ENCODE data around the gene GRIN2A. TPM values are rescaled to one million over a fixed set of nuclear protein-coding genes. Genes with fewer than 3 reads are reported as not detected.

The GRIN2A gene
- total and polyA plus RNA-seq, 4 experiments from 2014 or later, result not detected

- CTCF ChIA-PET (ENCODE audit: partially characterized antibody), result no interaction called here
- H3K4me3 Mint-ChIP-seq, result no peak overlapping the region
These were observed 67.8 kb downstream of the GRIN2A start for GRCh38 chr16:10114409-10114808.

GRCh38 chr16:10113248-10113647 lies 69.0 kb downstream of the GRIN2A start:
- Histone ChIP-seq H3K27me3 (ENCODE audit: insufficient read depth, low read length) (no peaks in the 10 kb centered on the region), H3K9me3 (ENCODE audit: control insufficient read depth in 1 of 2, low read length in 2 of 2) (no peaks in the 10 kb centered on the region), H3K4me3 (ENCODE audit: low read length in 2 of 2) (no peak overlapping the region), H3K4me1 (ENCODE audit: insufficient read depth, low read length) (no peaks in the 10 kb centered on the region), H3K27ac (ENCODE audit: low read depth, low read length) (no peak overlapping the region), H3K36me3 (ENCODE audit: insufficient read depth, low read length) (no peaks in the 10 kb centered on the region)
- H3K4me3 Mint-ChIP-seq, result peak overlapping the region in 1 of 8 donors; percentile 0
- peaks cover 0 to 6% (median under 1%) of the 10 kb centered on the region in 8 donors for H3K9me3 Mint-ChIP-seq
- intact Hi-C loops (cut with micrococcal nuclease), result no loop called here
- H3K27me3 Mint-ChIP-seq, result no peaks in the 10 kb centered on the region
- no peak overlapping the region for H3K27ac Mint-ChIP-seq
- DNase-seq, result no peak
- POLR2A ChIA-PET (ENCODE audit: partially characterized antibody), result no interaction called here
- CTCF ChIA-PET (ENCODE audit: partially characterized antibody), result no interaction called here
- no peaks in the 10 kb centered on the region for H3K4me1 Mint-ChIP-seq
- no peaks in the 10 kb centered on the region for H3K36me3 Mint-ChIP-seq

More at GRCh38 chr16:10114409-10114808, 67.8 kb downstream of the GRIN2A start:
- H3K27ac ChIP-seq (ENCODE audit: low read depth, low read length), result no peak overlapping the region
- Mint-ChIP-seq H3K27me3 (no peaks in the 10 kb centered on the region), H3K9me3 (peaks cover 0 to 8% (median 1%) of the 10 kb centered on the region in 8 donors), H3K36me3 (no peaks in the 10 kb centered on the region), H3K4me1 (no peaks in the 10 kb centered on the region), H3K27ac (no peak overlapping the region)
- H3K36me3 ChIP-seq (ENCODE audit: insufficient read depth, low read length), result no peaks in the 10 kb centered on the region
- POLR2A ChIA-PET (ENCODE audit: partially characterized antibody), result no interaction called here
- no peak for DNase-seq
- intact Hi-C loops (cut with micrococcal nuclease), result no loop called here
- no peak overlapping the region for H3K4me3 ChIP-seq (ENCODE audit: low read length in 2 of 2)
- no peaks in the 10 kb centered on the region for H3K27me3 ChIP-seq (ENCODE audit: insufficient read depth, low read length)
- H3K9me3 ChIP-seq (ENCODE audit: control insufficient read depth in 1 of 2, low read length in 2 of 2), result no peaks in the 10 kb centered on the region
- no peaks in the 10 kb centered on the region for H3K4me1 ChIP-seq (ENCODE audit: insufficient read depth, low read length)

GRCh38 chr16:10112021-10112420 lies 70.2 kb downstream of the GRIN2A start:
- no peaks in the 10 kb centered on the region for H3K27me3 Mint-ChIP-seq
- no peaks in the 10 kb centered on the region for H3K27me3 ChIP-seq (ENCODE audit: insufficient read depth, low read length)
- CTCF ChIA-PET (ENCODE audit: partially characterized antibody), result no interaction called here

GRCh38 chr16:10111156-10111761 lies 71.0 kb downstream of the GRIN2A start:
- Histone ChIP-seq H3K9me3 (ENCODE audit: control insufficient read depth in 1 of 2, low read length in 2 of 2) (no peaks in the 10 kb centered on the region), H3K4me1 (ENCODE audit: insufficient read depth, low read length) (no peaks in the 10 kb centered on the region), H3K27me3 (ENCODE audit: insufficient read depth, low read length) (no peaks in the 10 kb centered on the region), H3K27ac (ENCODE audit: low read depth, low read length) (no peak overlapping the region), H3K4me3 (ENCODE audit: low read length in 2 of 2) (no peak overlapping the region), H3K36me3 (ENCODE audit: insufficient read depth, low read length) (no peaks in the 10 kb centered on the region)
- no peaks in the 10 kb centered on the region for H3K4me1 Mint-ChIP-seq
- intact Hi-C loops (cut with micrococcal nuclease), result no loop called here
- peaks cover 0 to 6% (median 0%) of the 10 kb centered on the region in 8 donors for H3K9me3 Mint-ChIP-seq
- no peaks in the 10 kb centered on the region for H3K27me3 Mint-ChIP-seq
- no peak overlapping the region for H3K27ac Mint-ChIP-seq
- no peak for DNase-seq
- ChIA-PET CTCF (ENCODE audit: partially characterized antibody) (no interaction called here), POLR2A (ENCODE audit: partially characterized antibody) (no interaction called here)
- no peaks in the 10 kb centered on the region for H3K36me3 Mint-ChIP-seq
- H3K4me3 Mint-ChIP-seq, result no peak overlapping the region

More at GRCh38 chr16:10112021-10112420, 70.2 kb downstream of the GRIN2A start:
- no peak for DNase-seq
- H3K9me3 ChIP-seq (ENCODE audit: control insufficient read depth in 1 of 2, low read length in 2 of 2), result no peaks in the 10 kb centered on the region
- H3K27ac Mint-ChIP-seq, result no peak overlapping the region
- H3K36me3 ChIP-seq (ENCODE audit: insufficient read depth, low read length), result no peaks in the 10 kb centered on the region
- H3K9me3 Mint-ChIP-seq, result peaks cover 0 to 6% (median 0%) of the 10 kb centered on the region in 8 donors
- intact Hi-C loops (cut with micrococcal nuclease), result no loop called here
- no peak overlapping the region for H3K4me3 Mint-ChIP-seq
- no peak overlapping the region for H3K27ac ChIP-seq (ENCODE audit: low read depth, low read length)
- no peaks in the 10 kb centered on the region for H3K4me1 Mint-ChIP-seq
- no peaks in the 10 kb centered on the region for H3K4me1 ChIP-seq (ENCODE audit: insufficient read depth, low read length)
- no peaks in the 10 kb centered on the region for H3K36me3 Mint-ChIP-seq
- POLR2A ChIA-PET (ENCODE audit: partially characterized antibody), result no interaction called here
- no peak overlapping the region for H3K4me3 ChIP-seq (ENCODE audit: low read length in 2 of 2)

DNA sequence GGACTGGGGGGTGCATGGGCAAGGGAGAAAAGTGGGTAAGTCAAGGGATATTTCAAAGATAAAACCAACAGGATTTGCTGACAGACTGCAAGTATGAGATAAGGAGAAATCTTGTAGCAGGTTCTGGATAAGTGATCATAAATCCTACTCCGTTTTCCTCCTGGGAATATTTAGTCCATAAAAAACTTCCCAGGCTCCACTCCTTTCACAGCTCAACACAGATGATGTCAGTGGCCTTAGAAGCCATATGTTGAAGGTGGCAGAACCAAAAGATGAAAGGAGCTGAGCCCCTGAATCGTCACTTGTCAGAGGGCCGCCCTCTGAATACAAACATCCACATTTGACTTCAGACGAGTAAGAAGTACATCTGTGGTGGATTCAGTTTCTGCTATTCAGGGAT lies 71.7 kb downstream of the GRIN2A start:
- Histone ChIP-seq H3K9me3 (ENCODE audit: control insufficient read depth in 1 of 2, low read length in 2 of 2) (no peaks in the 10 kb centered on the region), H3K27ac (ENCODE audit: low read depth, low read length) (no peak overlapping the region), H3K27me3 (ENCODE audit: insufficient read depth, low read length) (no peaks in the 10 kb centered on the region), H3K4me3 (ENCODE audit: low read length in 2 of 2) (no peak overlapping the region), H3K36me3 (ENCODE audit: insufficient read depth, low read length) (no peaks in the 10 kb centered on the region), H3K4me1 (ENCODE audit: insufficient read depth, low read length) (no peaks in the 10 kb centered on the region)
- Mint-ChIP-seq H3K4me3 (no peak overlapping the region), H3K27ac (no peak overlapping the region), H3K27me3 (no peaks in the 10 kb centered on the region), H3K4me1 (no peaks in the 10 kb centered on the region), H3K9me3 (peaks cover 0 to 6% (median 0%) of the 10 kb centered on the region in 8 donors), H3K36me3 (no peaks in the 10 kb centered on the region)
- ChIA-PET POLR2A (ENCODE audit: partially characterized antibody) (no interaction called here), CTCF (ENCODE audit: partially characterized antibody) (no interaction called here)
- intact Hi-C loops (cut with micrococcal nuclease), result no loop called here
- no peak for DNase-seq

- Mint-ChIP-seq H3K4me1 (no peaks in the 10 kb centered on the region), H3K27ac (no peak overlapping the region), H3K9me3 (peaks cover 0 to 6% (median 1%) of the 10 kb centered on the region in 8 donors), H3K36me3 (no peaks in the 10 kb centered on the region), H3K27me3 (no peaks in the 10 kb centered on the region), H3K4me3 (no peak overlapping the region)
- no peaks in the 10 kb centered on the region for H3K36me3 ChIP-seq (ENCODE audit: insufficient read depth, low read length)
- no peak overlapping the region for H3K27ac ChIP-seq (ENCODE audit: low read depth, low read length)
- DNase-seq, result no peak
- no peaks in the 10 kb centered on the region for H3K9me3 ChIP-seq (ENCODE audit: control insufficient read depth in 1 of 2, low read length in 2 of 2)
- POLR2A ChIA-PET (ENCODE audit: partially characterized antibody), result no interaction called here
- no peak overlapping the region for H3K4me3 ChIP-seq (ENCODE audit: low read length in 2 of 2)
- H3K27me3 ChIP-seq (ENCODE audit: insufficient read depth, low read length), result no peaks in the 10 kb centered on the region
- intact Hi-C loops (cut with micrococcal nuclease), result no loop called here
- CTCF ChIA-PET (ENCODE audit: partially characterized antibody), result no interaction called here
- H3K4me1 ChIP-seq (ENCODE audit: insufficient read depth, low read length), result no peaks in the 10 kb centered on the region
These were observed 75.1 kb downstream of the GRIN2A start for GRCh38 chr16:10107081-10107480.

DNA sequence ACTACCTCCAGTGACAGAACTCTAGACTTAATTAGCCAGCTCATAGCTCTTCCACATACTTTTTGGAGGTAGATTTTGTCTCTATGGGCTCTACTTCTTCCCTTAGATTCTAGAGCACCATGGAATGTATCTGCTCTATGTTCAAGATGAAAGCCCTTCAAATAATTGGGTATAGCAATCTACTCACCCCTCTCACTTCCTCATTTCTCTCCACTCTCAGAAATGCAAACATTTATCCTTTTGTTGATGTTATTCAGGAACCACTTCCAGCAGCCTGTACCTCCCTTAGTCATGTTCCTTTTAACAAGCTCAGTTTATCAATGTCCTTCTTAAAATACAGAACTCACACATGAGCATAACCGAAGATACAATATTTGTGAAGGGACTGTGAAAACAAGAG lies 78.5 kb downstream of the GRIN2A start:
- no peak overlapping the region for H3K4me3 ChIP-seq (ENCODE audit: low read length in 2 of 2)
- H3K9me3 ChIP-seq (ENCODE audit: control insufficient read depth in 1 of 2, low read length in 2 of 2), result no peaks in the 10 kb centered on the region
- ChIA-PET CTCF (ENCODE audit: partially characterized antibody) (no interaction called here), POLR2A (ENCODE audit: partially characterized antibody) (no interaction called here)
- Mint-ChIP-seq H3K4me3 (no peak overlapping the region), H3K9me3 (peaks cover 2 to 11% (median 5%) of the 10 kb centered on the region in 8 donors), H3K36me3 (no peaks in the 10 kb centered on the region), H3K27ac (no peak overlapping the region), H3K4me1 (no peaks in the 10 kb centered on the region), H3K27me3 (no peaks in the 10 kb centered on the region)
- intact Hi-C loops (cut with micrococcal nuclease), result no loop called here
- no peak overlapping the region for H3K27ac ChIP-seq (ENCODE audit: low read depth, low read length)
- no peaks in the 10 kb centered on the region for H3K27me3 ChIP-seq (ENCODE audit: insufficient read depth, low read length)
- H3K36me3 ChIP-seq (ENCODE audit: insufficient read depth, low read length), result no peaks in the 10 kb centered on the region
- DNase-seq, result no peak
- H3K4me1 ChIP-seq (ENCODE audit: insufficient read depth, low read length), result no peaks in the 10 kb centered on the region

- H3K27me3 ChIP-seq (ENCODE audit: insufficient read depth, low read length), result no peaks in the 10 kb centered on the region
- intact Hi-C loops (cut with micrococcal nuclease), result no loop called here
- H3K27ac ChIP-seq (ENCODE audit: low read depth, low read length), result no peak overlapping the region
- no peak overlapping the region for H3K4me3 ChIP-seq (ENCODE audit: low read length in 2 of 2)
- no peak for DNase-seq
- Mint-ChIP-seq H3K4me3 (no peak overlapping the region), H3K9me3 (peaks cover 2 to 11% (median 5%) of the 10 kb centered on the region in 8 donors), H3K36me3 (no peaks in the 10 kb centered on the region), H3K4me1 (no peaks in the 10 kb centered on the region), H3K27me3 (no peaks in the 10 kb centered on the region), H3K27ac (no peak overlapping the region)
- no peaks in the 10 kb centered on the region for H3K9me3 ChIP-seq (ENCODE audit: control insufficient read depth in 1 of 2, low read length in 2 of 2)
- POLR2A ChIA-PET (ENCODE audit: partially characterized antibody), result no interaction called here
- no peaks in the 10 kb centered on the region for H3K36me3 ChIP-seq (ENCODE audit: insufficient read depth, low read length)
- CTCF ChIA-PET (ENCODE audit: partially characterized antibody), result no interaction called here
- H3K4me1 ChIP-seq (ENCODE audit: insufficient read depth, low read length), result no peaks in the 10 kb centered on the region
These were observed 79.1 kb downstream of the GRIN2A start for GRCh38 chr16:10103118-10103517.
